GM23338 (cell line): ENCODE data around the gene TESK2. TPM values are rescaled to one million over a fixed set of nuclear protein-coding genes. Genes with fewer than 3 reads are reported as not detected.

Experiments used
- ATAC-seq: fragments of 200-7000 bp; cut with Tn5 transposase; 3 replicates; pipeline ENCODE4 v1.9.1; 2020
- DNase-seq: peaks from one replicate; pipeline ENCODE4 v3.0.0-alpha.2; 2015; ENCODE audit warnings: low spot score
- H2AFZ ChIP-seq: fragments of 200-600 bp; sonication (generic); 2 replicates; pipeline ENCODE4 v1.8.0; 2016; ENCODE audit warnings: antibody characterized with exemption, mild to moderate bottlenecking, moderate library complexity
- H3F3A ChIP-seq: fragments of 200-600 bp; sonication (generic); replicated peaks from 2 replicates; pipeline ENCODE4 v1.8.0; 2017; ENCODE audit warnings: antibody characterized with exemption, mixed run types, low read depth
- H3K27ac ChIP-seq: fragments of 200-600 bp; sonication (generic); 2 replicates; pipeline ENCODE4 v1.6.1; 2016; ENCODE audit warnings: low read depth
- H3K27me3 ChIP-seq: fragments of 200-600 bp; sonication (generic); 2 replicates; pipeline ENCODE4 v1.8.0; 2016; ENCODE audit warnings: mild to moderate bottlenecking, mixed run types, moderate library complexity; ENCODE audit not compliant: insufficient read depth
- H3K36me3 ChIP-seq: fragments of 200-600 bp; sonication (generic); 2 replicates; pipeline ENCODE4 v1.8.0; 2016; ENCODE audit warnings: mild to moderate bottlenecking; ENCODE audit not compliant: insufficient read depth
- H3K4me1 ChIP-seq: fragments of 200-600 bp; sonication (generic); 2 replicates; pipeline ENCODE4 v1.8.0; 2016; ENCODE audit warnings: mild to moderate bottlenecking, moderate library complexity; ENCODE audit not compliant: insufficient read depth
- H3K4me2 ChIP-seq: fragments of 200-600 bp; sonication (generic); 2 replicates; pipeline ENCODE4 v1.7.1; 2017; ENCODE audit warnings: mixed run types
- H3K4me3 ChIP-seq: fragments of 200-600 bp; sonication (generic); 2 replicates; pipeline ENCODE4 v1.6.1; 2016; ENCODE audit warnings: mixed run types
- H3K79me2 ChIP-seq: fragments of 200-600 bp; sonication (generic); replicated peaks from 2 replicates; pipeline ENCODE4 v1.8.0; 2017; ENCODE audit warnings: mild to moderate bottlenecking; ENCODE audit not compliant: insufficient read depth
- H3K9me2 ChIP-seq: fragments of 200-600 bp; sonication (generic); 2 replicates; pipeline ENCODE4 v1.8.0; 2017; ENCODE audit not compliant: insufficient read depth
- H4K20me1 ChIP-seq: fragments of 200-600 bp; sonication (generic); replicated peaks from 2 replicates; pipeline ENCODE4 v1.8.0; 2017; ENCODE audit warnings: mild to moderate bottlenecking; ENCODE audit not compliant: insufficient read depth
- H3K27ac Mint-ChIP-seq: 2 replicates; pipeline ENCODE4 v1.8.0; 2020; ENCODE audit warnings: inconsistent platforms, mild to moderate bottlenecking, moderate library complexity, mixed read lengths
- H3K27me3 Mint-ChIP-seq: 3 replicates; pipeline ENCODE4 v1.8.0; 2022; ENCODE audit warnings: low read depth, mild to moderate bottlenecking, moderate library complexity, mixed read lengths, inconsistent platforms; ENCODE audit not compliant: insufficient read depth, poor library complexity
- H3K36me3 Mint-ChIP-seq: 3 replicates; pipeline ENCODE4 v1.8.0; 2021; ENCODE audit warnings: low read depth, mild to moderate bottlenecking, inconsistent platforms, moderate library complexity, mixed read lengths
- H3K4me1 Mint-ChIP-seq: 3 replicates; pipeline ENCODE4 v1.8.0; 2020; ENCODE audit warnings: mild to moderate bottlenecking, inconsistent platforms, mixed read lengths
- H3K4me3 Mint-ChIP-seq: 3 replicates; pipeline ENCODE4 v1.8.0; 2021; ENCODE audit warnings: moderate library complexity, mild to moderate bottlenecking, inconsistent platforms, mixed read lengths
- H3K9me3 Mint-ChIP-seq: 3 replicates; pipeline ENCODE4 v1.8.0; 2020; ENCODE audit warnings: moderate library complexity, mild to moderate bottlenecking, inconsistent platforms, mixed read lengths
- CREB1 ChIP-seq: fragments of 250-450 bp; sonication (Bioruptor Pico); IDR thresholded peaks from 2 replicates; pipeline ENCODE4 v1.5.0; 2020; ENCODE audit warnings: low read depth, mild to moderate bottlenecking, moderate library complexity
- EZH2phosphoT487 ChIP-seq: fragments of 200-600 bp; sonication (generic); IDR thresholded peaks from one replicate; pipeline ENCODE4 v1.8.1; 2018; ENCODE audit warnings: antibody characterized with exemption; ENCODE audit not compliant: unreplicated experiment
- JUNB ChIP-seq: IDR thresholded peaks from one replicate; pipeline ENCODE4 v1.6.1; 2016; ENCODE audit warnings: antibody characterized with exemption; ENCODE audit not compliant: unreplicated experiment
- POLR2AphosphoS5 ChIP-seq: IDR thresholded peaks from 2 replicates; pipeline ENCODE4 v1.6.1; 2016; ENCODE audit warnings: antibody characterized with exemption, low read depth
- ZNF114 ChIP-seq: fragments of 250-450 bp; sonication (Bioruptor Pico); IDR thresholded peaks from 2 replicates; pipeline ENCODE4 v1.5.0; 2020; ENCODE audit warnings: mild to moderate bottlenecking, moderate library complexity
- ZNF331 ChIP-seq: fragments of 250-450 bp; sonication (Bioruptor Pico); IDR thresholded peaks from 2 replicates; pipeline ENCODE4 v1.5.0; 2020; ENCODE audit warnings: low read depth, mild to moderate bottlenecking, moderate library complexity
- polyA plus RNA-seq: library from polyadenylated mRNA; unstranded; fragments of >200 nt; fragmentation: Nextera tagmentation; extraction: Ambion mirVana; gene quantifications from 2 replicates; pipeline ENCODE4 v1.2.1, GENCODE V29; 2016
- total RNA-seq: library from RNA; depleted of rRNA; stranded (reverse); fragments of >200 nt; shearing (Covaris generic); gene quantifications from 2 replicates; pipeline ENCODE4 v1.2.3, GENCODE V29; 2014
- TF ChIP-seq, protein P1 (sequence below), 2 experiments: fragments of 200-600 bp in 1 of 2; sonication (generic) in 1 of 2; conservative IDR thresholded peaks; 2 replicates each; pipeline versions ENCODE4 v1.5.1 to v1.6.1; 2016 to 2017; ENCODE audit warnings: antibody characterized with exemption in 2 of 2, low read depth in 2 of 2, mild to moderate bottlenecking in 2 of 2, moderate library complexity in 1 of 2
- TF ChIP-seq, protein P2 (sequence below): fragments of 250-450 bp; sonication (Bioruptor Pico); IDR thresholded peaks from 2 replicates; pipeline ENCODE4 v1.5.0; 2020; ENCODE audit warnings: mild to moderate bottlenecking, moderate library complexity

TESK2 gene
- total and polyA plus RNA-seq, 2 experiments from 2014 or later, result 5.2 to 14.0 TPM

DNA sequence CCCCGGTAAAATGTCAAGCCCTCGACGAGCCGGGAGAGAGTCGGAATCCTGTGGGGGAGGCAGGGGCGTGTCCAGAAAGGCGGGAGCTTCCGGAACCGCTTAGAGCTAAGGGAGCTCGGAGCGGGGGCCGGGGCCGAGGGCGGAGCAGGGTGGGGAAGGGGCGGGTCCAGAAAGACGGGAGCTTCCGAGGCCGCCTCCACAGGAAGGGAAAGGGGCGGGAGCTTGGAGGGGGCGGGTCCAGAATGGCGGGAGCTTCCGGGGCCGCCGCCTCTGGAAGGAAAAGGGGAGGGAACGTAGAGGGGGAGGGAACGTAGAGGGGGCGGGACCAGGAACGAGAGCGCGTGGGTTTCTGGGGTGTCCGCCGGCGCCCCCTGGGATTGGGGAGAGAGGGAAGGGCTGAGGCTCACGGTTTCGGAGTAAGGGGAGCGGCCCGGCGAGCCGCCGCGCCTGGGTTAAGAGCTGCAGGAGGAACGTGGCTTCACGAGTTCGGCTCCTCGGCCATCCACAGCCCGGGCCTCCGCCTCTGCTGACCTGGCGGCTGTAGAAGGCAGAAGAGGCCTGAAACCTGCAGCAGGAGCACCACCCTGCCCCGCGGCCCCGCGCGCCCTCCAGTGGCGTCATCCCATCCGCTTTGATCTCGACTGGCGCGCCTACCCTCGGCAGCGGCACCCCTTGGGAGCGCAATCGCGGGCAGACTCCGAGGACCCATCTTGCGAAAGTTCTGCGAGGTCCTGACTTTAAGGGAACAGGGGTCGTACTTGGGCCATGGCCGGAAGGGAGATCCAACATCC, 187.2 kb downstream of the TESK2 start:
- peak; percentile 81 for ATAC-seq
- no peaks in the 10 kb centered on the region for H3K36me3 ChIP-seq
- peak overlapping the region; percentile 97 for H3K27ac ChIP-seq
- DNase-seq, result peak; percentile 98
- peak overlapping the region; percentile 89 for H3K4me3 Mint-ChIP-seq
- H3K36me3 Mint-ChIP-seq, result no peaks in the 10 kb centered on the region
- peaks cover 42% of the 10 kb centered on the region for H3K4me1 ChIP-seq
- peaks cover 21% of the 10 kb centered on the region for H3K27me3 Mint-ChIP-seq
- peaks cover 47% of the 10 kb centered on the region for H3K4me1 Mint-ChIP-seq
- TF ChIP-seq EZH2phosphoT487 (no peak), POLR2AphosphoS5 (peak; percentile 65), CREB1 (peak; percentile 77), ZNF114 (no peak)
- TF ChIP-seq, protein P1, sequence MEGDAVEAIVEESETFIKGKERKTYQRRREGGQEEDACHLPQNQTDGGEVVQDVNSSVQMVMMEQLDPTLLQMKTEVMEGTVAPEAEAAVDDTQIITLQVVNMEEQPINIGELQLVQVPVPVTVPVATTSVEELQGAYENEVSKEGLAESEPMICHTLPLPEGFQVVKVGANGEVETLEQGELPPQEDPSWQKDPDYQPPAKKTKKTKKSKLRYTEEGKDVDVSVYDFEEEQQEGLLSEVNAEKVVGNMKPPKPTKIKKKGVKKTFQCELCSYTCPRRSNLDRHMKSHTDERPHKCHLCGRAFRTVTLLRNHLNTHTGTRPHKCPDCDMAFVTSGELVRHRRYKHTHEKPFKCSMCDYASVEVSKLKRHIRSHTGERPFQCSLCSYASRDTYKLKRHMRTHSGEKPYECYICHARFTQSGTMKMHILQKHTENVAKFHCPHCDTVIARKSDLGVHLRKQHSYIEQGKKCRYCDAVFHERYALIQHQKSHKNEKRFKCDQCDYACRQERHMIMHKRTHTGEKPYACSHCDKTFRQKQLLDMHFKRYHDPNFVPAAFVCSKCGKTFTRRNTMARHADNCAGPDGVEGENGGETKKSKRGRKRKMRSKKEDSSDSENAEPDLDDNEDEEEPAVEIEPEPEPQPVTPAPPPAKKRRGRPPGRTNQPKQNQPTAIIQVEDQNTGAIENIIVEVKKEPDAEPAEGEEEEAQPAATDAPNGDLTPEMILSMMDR (conservative IDR thresholded peaks at IDR 0.05; ENCODE audit: low read depth in 2 of 2), result peak; percentile 53 to 76
- no peaks in the 10 kb centered on the region for H3K27me3 ChIP-seq
- no peaks in the 10 kb centered on the region for H4K20me1 ChIP-seq
- H3K4me3 ChIP-seq, result peak overlapping the region; percentile 69
- H3K4me2 ChIP-seq, result peak overlapping the region; percentile 81
- no peaks in the 10 kb centered on the region; the same call in 1 of the 2 replicates for H3K9me2 ChIP-seq
- H3K27ac Mint-ChIP-seq, result peak overlapping the region; percentile 97
- peak overlapping the region; percentile 91; the same call in 1 of the 2 replicates for H2AFZ ChIP-seq
- H3K79me2 ChIP-seq, result no peaks in the 10 kb centered on the region
- 0 out of 2 replicates have a peak, but pooled peaks cover 5% of the 10 kb centered on the region for H3F3A ChIP-seq
- H3K9me3 Mint-ChIP-seq, result no peaks in the 10 kb centered on the region; the same call in 2 of the 3 replicates

DNA sequence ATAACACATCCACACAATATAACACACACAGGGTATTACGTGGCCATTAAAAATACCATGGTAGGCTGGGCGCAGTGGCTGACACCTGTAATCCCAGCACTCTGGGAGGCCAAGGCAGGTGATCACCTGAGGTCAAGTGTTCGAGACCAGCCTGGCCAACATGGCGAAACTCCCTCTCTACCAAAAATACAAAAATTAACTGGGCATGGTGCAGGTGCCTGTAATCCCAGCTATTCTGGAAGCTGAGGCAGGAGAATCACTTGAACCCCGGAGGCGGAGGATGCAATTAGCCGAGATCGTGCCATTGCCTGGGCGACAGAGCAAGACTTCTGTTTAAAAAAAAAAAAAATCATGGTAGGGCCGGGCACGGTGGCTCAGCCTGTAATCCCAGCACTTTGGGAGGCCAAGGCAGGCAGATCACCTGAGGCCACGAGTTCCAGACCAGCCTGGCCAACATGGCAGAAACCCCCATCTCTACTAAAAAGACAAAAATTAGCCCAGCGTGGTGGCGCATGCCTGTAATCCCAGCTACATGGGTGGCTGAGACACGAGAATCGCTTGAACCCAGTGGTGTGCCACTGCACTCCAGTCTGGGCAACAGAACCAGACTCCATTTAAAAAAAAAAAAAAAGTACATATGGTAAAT, 188.3 kb downstream of the TESK2 start:
- TF ChIP-seq, protein P2, sequence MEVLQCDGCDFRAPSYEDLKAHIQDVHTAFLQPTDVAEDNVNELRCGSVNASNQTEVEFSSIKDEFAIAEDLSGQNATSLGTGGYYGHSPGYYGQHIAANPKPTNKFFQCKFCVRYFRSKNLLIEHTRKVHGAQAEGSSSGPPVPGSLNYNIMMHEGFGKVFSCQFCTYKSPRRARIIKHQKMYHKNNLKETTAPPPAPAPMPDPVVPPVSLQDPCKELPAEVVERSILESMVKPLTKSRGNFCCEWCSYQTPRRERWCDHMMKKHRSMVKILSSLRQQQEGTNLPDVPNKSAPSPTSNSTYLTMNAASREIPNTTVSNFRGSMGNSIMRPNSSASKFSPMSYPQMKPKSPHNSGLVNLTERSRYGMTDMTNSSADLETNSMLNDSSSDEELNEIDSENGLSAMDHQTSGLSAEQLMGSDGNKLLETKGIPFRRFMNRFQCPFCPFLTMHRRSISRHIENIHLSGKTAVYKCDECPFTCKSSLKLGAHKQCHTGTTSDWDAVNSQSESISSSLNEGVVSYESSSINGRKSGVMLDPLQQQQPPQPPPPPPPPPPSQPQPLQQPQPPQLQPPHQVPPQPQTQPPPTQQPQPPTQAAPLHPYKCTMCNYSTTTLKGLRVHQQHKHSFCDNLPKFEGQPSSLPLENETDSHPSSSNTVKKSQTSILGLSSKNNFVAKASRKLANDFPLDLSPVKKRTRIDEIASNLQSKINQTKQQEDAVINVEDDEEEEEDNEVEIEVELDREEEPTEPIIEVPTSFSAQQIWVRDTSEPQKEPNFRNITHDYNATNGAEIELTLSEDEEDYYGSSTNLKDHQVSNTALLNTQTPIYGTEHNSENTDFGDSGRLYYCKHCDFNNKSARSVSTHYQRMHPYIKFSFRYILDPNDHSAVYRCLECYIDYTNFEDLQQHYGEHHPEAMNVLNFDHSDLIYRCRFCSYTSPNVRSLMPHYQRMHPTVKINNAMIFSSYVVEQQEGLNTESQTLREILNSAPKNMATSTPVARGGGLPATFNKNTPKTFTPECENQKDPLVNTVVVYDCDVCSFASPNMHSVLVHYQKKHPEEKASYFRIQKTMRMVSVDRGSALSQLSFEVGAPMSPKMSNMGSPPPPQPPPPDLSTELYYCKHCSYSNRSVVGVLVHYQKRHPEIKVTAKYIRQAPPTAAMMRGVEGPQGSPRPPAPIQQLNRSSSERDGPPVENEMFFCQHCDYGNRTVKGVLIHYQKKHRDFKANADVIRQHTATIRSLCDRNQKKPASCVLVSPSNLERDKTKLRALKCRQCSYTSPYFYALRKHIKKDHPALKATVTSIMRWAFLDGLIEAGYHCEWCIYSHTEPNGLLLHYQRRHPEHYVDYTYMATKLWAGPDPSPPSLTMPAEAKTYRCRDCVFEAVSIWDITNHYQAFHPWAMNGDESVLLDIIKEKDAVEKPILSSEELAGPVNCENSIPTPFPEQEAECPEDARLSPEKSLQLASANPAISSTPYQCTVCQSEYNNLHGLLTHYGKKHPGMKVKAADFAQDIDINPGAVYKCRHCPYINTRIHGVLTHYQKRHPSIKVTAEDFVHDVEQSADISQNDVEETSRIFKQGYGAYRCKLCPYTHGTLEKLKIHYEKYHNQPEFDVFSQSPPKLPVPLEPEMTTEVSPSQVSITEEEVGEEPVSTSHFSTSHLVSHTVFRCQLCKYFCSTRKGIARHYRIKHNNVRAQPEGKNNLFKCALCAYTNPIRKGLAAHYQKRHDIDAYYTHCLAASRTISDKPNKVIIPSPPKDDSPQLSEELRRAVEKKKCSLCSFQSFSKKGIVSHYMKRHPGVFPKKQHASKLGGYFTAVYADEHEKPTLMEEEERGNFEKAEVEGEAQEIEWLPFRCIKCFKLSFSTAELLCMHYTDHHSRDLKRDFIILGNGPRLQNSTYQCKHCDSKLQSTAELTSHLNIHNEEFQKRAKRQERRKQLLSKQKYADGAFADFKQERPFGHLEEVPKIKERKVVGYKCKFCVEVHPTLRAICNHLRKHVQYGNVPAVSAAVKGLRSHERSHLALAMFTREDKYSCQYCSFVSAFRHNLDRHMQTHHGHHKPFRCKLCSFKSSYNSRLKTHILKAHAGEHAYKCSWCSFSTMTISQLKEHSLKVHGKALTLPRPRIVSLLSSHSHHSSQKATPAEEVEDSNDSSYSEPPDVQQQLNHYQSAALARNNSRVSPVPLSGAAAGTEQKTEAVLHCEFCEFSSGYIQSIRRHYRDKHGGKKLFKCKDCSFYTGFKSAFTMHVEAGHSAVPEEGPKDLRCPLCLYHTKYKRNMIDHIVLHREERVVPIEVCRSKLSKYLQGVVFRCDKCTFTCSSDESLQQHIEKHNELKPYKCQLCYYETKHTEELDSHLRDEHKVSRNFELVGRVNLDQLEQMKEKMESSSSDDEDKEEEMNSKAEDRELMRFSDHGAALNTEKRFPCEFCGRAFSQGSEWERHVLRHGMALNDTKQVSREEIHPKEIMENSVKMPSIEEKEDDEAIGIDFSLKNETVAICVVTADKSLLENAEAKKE, result no peak
- TF ChIP-seq JUNB (no peak), ZNF331 (CRISPR knock-in tag) (no peak), EZH2phosphoT487 (no peak), CREB1 (no peak), POLR2AphosphoS5 (no peak)
- no peak for ATAC-seq
- Mint-ChIP-seq H3K27me3 (peaks cover 21% of the 10 kb centered on the region), H3K4me1 (peaks cover 50% of the 10 kb centered on the region), H3K4me3 (peak overlapping the region; percentile 89; the same call in 2 of the 3 replicates), H3K9me3 (no peaks in the 10 kb centered on the region; the same call in 2 of the 3 replicates), H3K36me3 (no peaks in the 10 kb centered on the region), H3K27ac (no peak overlapping the region)
- Histone ChIP-seq H3K4me2 (peak overlapping the region; percentile 81), H3K4me1 (peaks cover 42% of the 10 kb centered on the region), H4K20me1 (no peaks in the 10 kb centered on the region), H3K27me3 (no peaks in the 10 kb centered on the region), H3K9me2 (no peaks in the 10 kb centered on the region), H3K4me3 (peak overlapping the region; percentile 69), H2AFZ (no peak overlapping the region; the same call in 1 of the 2 replicates), H3K79me2 (no peaks in the 10 kb centered on the region), H3K27ac (peak overlapping the region; percentile 97; the same call in 1 of the 2 replicates), H3F3A (0 out of 2 replicates have a peak, but pooled peaks cover 5% of the 10 kb centered on the region), H3K36me3 (no peaks in the 10 kb centered on the region)
- no peak for DNase-seq
